GM21515 (cell line): ENCODE measurements around the gene SLC9A8.
"Not testable (repeated sequence)": the region's sequence is repeated elsewhere in the genome, so short reads cannot be mapped to it uniquely, and the experiment has no call there.

Experiments
- ATAC-seq: cut with Tn5 transposase; IDR thresholded peaks from one replicate; pipeline ENCODE4 v1.9.1; 2021; ENCODE audit not compliant: unreplicated experiment

The SLC9A8 gene

GRCh38 chr20:49891476-49892110 is 79.0 kb downstream of the SLC9A8 start:
- ATAC-seq: no peak

GRCh38 chr20:49892260-49892659 is 79.6 kb downstream of the SLC9A8 start:
- ATAC-seq: no peak

- no peak for ATAC-seq
Observed at GRCh38 chr20:49892817-49893216, 80.2 kb downstream of the SLC9A8 start.

- ATAC-seq: no peak
Observed at GRCh38 chr20:49893242-49894072, 80.8 kb downstream of the SLC9A8 start.

- ATAC-seq: no peak
Observed at GRCh38 chr20:49894073-49894470, 81.4 kb downstream of the SLC9A8 start.

GRCh38 chr20:49895474-49896093 is 83.0 kb downstream of the SLC9A8 start:
- not testable (repeated sequence) for ATAC-seq

- no peak for ATAC-seq
Observed at GRCh38 chr20:49896204-49896603, 83.6 kb downstream of the SLC9A8 start.

GRCh38 chr20:49899541-49900383 is 87.1 kb downstream of the SLC9A8 start:
- ATAC-seq: no peak

- ATAC-seq: no peak
Observed at GRCh38 chr20:49901588-49901987, 89.0 kb downstream of the SLC9A8 start.

- no peak for ATAC-seq
Observed at GRCh38 chr20:49904440-49905214, 92.0 kb downstream of the SLC9A8 start.

- ATAC-seq: no peak
Observed at GRCh38 chr20:49905415-49906091, 92.9 kb downstream of the SLC9A8 start.

- no peak for ATAC-seq
Observed at GRCh38 chr20:49906101-49906604, 93.5 kb downstream of the SLC9A8 start.

GRCh38 chr20:49906615-49907154 is 94.1 kb downstream of the SLC9A8 start:
- ATAC-seq: no peak

- ATAC-seq: no peak
Observed at GRCh38 chr20:49907405-49908257, 95.0 kb downstream of the SLC9A8 start.

GRCh38 chr20:49908258-49908565 is 95.6 kb downstream of the SLC9A8 start:
- no peak for ATAC-seq

GRCh38 chr20:49909499-49910339 is 97.1 kb downstream of the SLC9A8 start:
- no peak for ATAC-seq

GRCh38 chr20:49910340-49910706 is 97.7 kb downstream of the SLC9A8 start:
- no peak for ATAC-seq
